Measurements from ENCODE around the gene LY86.

GRCh38 chr6:6690144-6690483, 101.6 kb downstream of the LY86 start:
- no peak for TF ChIP-seq EZH2 (IDR thresholded peaks at IDR 0.05; ENCODE audit: borderline replicate concordance, insufficient read depth, low read depth, low read length, poor library complexity, severe bottlenecking)
- no peak for TF ChIP-seq CTCF (IDR thresholded peaks at IDR 0.05)

All from B cell (primary cell).